Brain microvascular endothelial cell (primary cell): ENCODE data around the gene GALNT12.
A peak's percentile ranks its signal among the peaks of the same experiment; 100 is the strongest.

Experiments
- DNase-seq: peaks from one replicate; pipeline ENCODE4 v3.0.0-alpha.2; 2020
- H3K27ac ChIP-seq: fragments of 250-450 bp; sonication (Bioruptor Pico); 2 replicates; pipeline ENCODE4 v1.5.1; 2020; ENCODE audit warnings: mild to moderate bottlenecking, moderate library complexity
- H3K27me3 ChIP-seq: fragments of 250-450 bp; sonication (Bioruptor Pico); replicated peaks from 2 replicates; pipeline ENCODE4 v1.5.1; 2020; ENCODE audit warnings: mild to moderate bottlenecking
- H3K36me3 ChIP-seq: fragments of 250-450 bp; sonication (Bioruptor Pico); replicated peaks from 2 replicates; pipeline ENCODE4 v1.5.1; 2020; ENCODE audit warnings: mild to moderate bottlenecking
- H3K4me3 ChIP-seq: 2 replicates; pipeline ENCODE4 v1.5.1; 2011; ENCODE audit warnings: low read depth, mild to moderate bottlenecking, control low read depth, low read length, moderate library complexity
- in situ Hi-C: cut with HindIII; loops from 2 replicates; pipeline ENCODE4 v1.10.0; 2017; ENCODE audit warnings: low sequenced_read_pairs, low pct_ligation_motif_present
- TF ChIP-seq, protein P1 (sequence below): IDR thresholded peaks from 2 replicates; pipeline ENCODE4 v1.5.1; 2011; ENCODE audit warnings: low read depth, mild to moderate bottlenecking, moderate library complexity, low read length, control low read depth, inconsistent platforms; ENCODE audit errors: missing control alignments

GALNT12 gene, protein sequence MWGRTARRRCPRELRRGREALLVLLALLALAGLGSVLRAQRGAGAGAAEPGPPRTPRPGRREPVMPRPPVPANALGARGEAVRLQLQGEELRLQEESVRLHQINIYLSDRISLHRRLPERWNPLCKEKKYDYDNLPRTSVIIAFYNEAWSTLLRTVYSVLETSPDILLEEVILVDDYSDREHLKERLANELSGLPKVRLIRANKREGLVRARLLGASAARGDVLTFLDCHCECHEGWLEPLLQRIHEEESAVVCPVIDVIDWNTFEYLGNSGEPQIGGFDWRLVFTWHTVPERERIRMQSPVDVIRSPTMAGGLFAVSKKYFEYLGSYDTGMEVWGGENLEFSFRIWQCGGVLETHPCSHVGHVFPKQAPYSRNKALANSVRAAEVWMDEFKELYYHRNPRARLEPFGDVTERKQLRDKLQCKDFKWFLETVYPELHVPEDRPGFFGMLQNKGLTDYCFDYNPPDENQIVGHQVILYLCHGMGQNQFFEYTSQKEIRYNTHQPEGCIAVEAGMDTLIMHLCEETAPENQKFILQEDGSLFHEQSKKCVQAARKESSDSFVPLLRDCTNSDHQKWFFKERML

GRCh38 chr9:98807070-98807813, at the start of gene GALNT12:
Gene GALNT12, plus strand, starts transcription at chr9:98807670. Its CDS starts 29 bp downstream, at chr9:98807699.
- Histone ChIP-seq H3K27me3 (no peaks in the 10 kb centered on the region), H3K36me3 (no peaks in the 10 kb centered on the region), H3K4me3 (peak within 1 kb of the TSS; percentile 61), H3K27ac (no peak within 1 kb of the TSS)
- DNase-seq = no peak
- TF ChIP-seq, protein P1, sequence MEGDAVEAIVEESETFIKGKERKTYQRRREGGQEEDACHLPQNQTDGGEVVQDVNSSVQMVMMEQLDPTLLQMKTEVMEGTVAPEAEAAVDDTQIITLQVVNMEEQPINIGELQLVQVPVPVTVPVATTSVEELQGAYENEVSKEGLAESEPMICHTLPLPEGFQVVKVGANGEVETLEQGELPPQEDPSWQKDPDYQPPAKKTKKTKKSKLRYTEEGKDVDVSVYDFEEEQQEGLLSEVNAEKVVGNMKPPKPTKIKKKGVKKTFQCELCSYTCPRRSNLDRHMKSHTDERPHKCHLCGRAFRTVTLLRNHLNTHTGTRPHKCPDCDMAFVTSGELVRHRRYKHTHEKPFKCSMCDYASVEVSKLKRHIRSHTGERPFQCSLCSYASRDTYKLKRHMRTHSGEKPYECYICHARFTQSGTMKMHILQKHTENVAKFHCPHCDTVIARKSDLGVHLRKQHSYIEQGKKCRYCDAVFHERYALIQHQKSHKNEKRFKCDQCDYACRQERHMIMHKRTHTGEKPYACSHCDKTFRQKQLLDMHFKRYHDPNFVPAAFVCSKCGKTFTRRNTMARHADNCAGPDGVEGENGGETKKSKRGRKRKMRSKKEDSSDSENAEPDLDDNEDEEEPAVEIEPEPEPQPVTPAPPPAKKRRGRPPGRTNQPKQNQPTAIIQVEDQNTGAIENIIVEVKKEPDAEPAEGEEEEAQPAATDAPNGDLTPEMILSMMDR = no peak
- in situ Hi-C loops = no loop called here

GRCh38 chr9:98760231-98760630, 47.2 kb upstream of the GALNT12 start:
- TF ChIP-seq, protein P1 = no peak
- in situ Hi-C loops = no loop called here
- Histone ChIP-seq H3K4me3 (no peak overlapping the region), H3K27ac (no peak overlapping the region), H3K27me3 (no peaks in the 10 kb centered on the region), H3K36me3 (no peaks in the 10 kb centered on the region)
- DNase-seq = no peak

GRCh38 chr9:98763986-98764745, 43.3 kb upstream of the GALNT12 start:
- H3K27me3 ChIP-seq = no peaks in the 10 kb centered on the region
- no peaks in the 10 kb centered on the region for H3K36me3 ChIP-seq
- H3K4me3 ChIP-seq = no peak overlapping the region
- TF ChIP-seq, protein P1 = no peak
- DNase-seq = no peak
- no peak overlapping the region for H3K27ac ChIP-seq
- in situ Hi-C loops = no loop called here

- no peak overlapping the region for H3K4me3 ChIP-seq
- peaks cover 3% of the 10 kb centered on the region for H3K36me3 ChIP-seq
- H3K27ac ChIP-seq = no peak overlapping the region
- no peaks in the 10 kb centered on the region for H3K27me3 ChIP-seq
- no peak for DNase-seq
- in situ Hi-C loops = no loop called here
- TF ChIP-seq, protein P1 = no peak
Observed at GRCh38 chr9:98765256-98765655, 42.2 kb upstream of the GALNT12 start.

- Histone ChIP-seq H3K27ac (no peak overlapping the region), H3K27me3 (no peaks in the 10 kb centered on the region), H3K4me3 (no peak overlapping the region), H3K36me3 (peaks cover 3% of the 10 kb centered on the region)
- TF ChIP-seq, protein P1 = no peak
- in situ Hi-C loops = no loop called here
- DNase-seq = no peak
Observed at GRCh38 chr9:98766586-98766985, 40.9 kb upstream of the GALNT12 start.
